ENCODE results near the gene OSBPL7. TPM values are rescaled to one million over a fixed set of nuclear protein-coding genes. Genes with fewer than 3 reads are reported as not detected.
A peak's percentile ranks its signal among the peaks of the same experiment; 100 is the strongest.

OSBPL7 gene
- total RNA-seq, 2 experiments from 2014 or later = 18.4 to 24.6 TPM

DNA sequence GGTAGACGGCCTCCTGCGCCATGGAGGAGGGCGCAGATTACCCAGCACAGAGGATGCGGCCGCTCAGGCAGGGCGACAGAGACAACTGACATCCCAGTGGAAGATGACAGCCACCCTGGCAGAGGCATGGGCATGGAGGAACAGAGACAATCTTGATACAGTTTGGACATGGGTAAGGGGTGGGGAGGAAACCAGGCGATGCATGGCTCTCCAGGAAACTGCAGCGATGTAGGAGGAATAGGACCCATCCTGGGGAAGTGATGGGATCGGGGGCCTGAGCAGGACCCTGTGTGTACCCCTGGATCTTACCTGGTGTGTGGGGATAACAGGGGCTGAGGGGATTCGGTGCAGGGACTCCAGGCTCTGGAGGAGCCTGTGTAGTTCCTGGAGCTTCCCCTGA, 4.6 kb downstream of the OSBPL7 start:
- CTCF ChIA-PET = no interaction called here
- no peak overlapping the region for H3K27ac Mint-ChIP-seq
- no peaks in the 10 kb centered on the region for H3K9me3 Mint-ChIP-seq
- H3K36me3 Mint-ChIP-seq (ENCODE audit: low read depth) = peaks cover 15% of the 10 kb centered on the region
- H3K27me3 Mint-ChIP-seq (ENCODE audit: low read depth) = no peaks in the 10 kb centered on the region
- no peak for DNase-seq
- intact Hi-C loops (cut with micrococcal nuclease) = no loop called here
- no peak overlapping the region for H3K4me3 Mint-ChIP-seq
- H3K4me1 Mint-ChIP-seq (ENCODE audit: low read depth) = peaks cover 16% of the 10 kb centered on the region

DNA sequence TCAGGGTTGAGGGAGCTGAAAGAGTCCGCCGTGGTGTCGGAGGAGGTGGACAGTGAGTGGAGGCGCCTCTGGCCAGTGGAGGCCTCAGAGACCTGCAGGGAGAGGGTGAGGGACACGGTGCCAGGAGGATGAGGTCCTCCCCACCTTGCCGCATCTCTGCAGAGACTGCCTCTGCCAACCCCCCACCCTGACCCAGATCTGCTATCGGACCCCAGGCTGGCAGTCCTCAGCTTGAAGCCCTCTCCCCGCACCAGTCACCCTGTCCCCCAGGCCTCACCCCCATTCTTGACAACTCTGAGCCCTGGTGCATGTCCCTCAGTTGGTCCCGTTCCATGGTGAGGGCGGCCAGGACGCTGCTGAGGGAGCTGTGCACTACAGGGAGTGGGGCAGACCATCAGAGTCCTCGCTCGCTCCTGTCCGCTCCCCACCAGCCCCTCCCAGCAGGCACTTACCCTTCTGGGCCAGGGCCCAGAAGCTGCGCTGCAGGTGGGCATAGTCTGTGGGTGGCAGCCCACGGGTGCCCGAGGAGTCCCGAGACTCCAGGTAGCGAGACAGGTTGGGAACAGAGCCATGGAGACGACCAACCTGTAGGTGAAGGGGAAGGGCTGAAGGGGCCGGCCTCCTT, 5.4 kb downstream of the OSBPL7 start:
- intact Hi-C loops (cut with micrococcal nuclease) = no loop called here
- Mint-ChIP-seq H3K36me3 (ENCODE audit: low read depth) (peaks cover 22% of the 10 kb centered on the region), H3K4me3 (no peak overlapping the region), H3K4me1 (ENCODE audit: low read depth) (peaks cover 14% of the 10 kb centered on the region), H3K27ac (no peak overlapping the region), H3K9me3 (no peaks in the 10 kb centered on the region), H3K27me3 (ENCODE audit: low read depth) (no peaks in the 10 kb centered on the region)
- CTCF ChIA-PET = no interaction called here
- DNase-seq = no peak

DNA sequence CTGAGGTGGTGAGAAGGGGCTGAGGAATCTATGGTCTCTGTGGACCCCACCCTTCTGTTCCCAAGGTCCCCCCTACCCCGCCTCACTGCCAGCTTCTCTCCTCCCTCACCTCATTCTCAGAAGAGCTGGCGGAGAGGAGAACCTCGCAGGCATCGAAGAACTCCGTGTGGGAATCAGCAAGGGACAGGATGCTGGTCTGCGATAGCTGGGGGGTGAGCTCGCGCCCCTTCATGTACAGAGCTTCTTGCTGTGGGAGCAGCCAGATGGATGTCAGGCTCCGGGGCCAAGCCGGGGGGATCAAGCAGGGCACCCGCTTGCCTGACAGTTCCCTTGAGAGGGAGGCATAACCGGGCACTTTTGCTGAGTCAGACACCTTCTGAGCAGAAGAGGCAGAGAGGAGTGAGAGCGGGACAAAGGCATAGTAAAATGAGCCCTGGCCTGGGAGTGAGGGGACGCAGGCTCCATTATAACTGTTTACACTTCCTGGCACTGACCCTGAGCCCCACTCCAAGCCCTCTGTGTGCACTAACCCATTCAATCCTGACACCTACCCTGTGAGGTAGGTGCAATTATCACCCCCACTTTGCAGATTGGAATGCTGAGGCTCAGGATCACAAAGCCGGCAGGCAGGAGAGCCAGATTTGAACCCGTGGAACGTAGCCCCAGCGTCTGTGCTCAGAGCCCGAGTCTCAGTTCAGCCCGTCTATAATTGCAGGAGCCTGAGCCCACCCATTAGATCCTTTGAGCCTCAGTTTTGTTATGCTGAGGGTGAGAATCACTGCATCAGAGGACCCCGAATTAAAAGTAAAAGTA, 6.3 kb downstream of the OSBPL7 start:
- no peaks in the 10 kb centered on the region for H3K9me3 Mint-ChIP-seq
- H3K4me3 Mint-ChIP-seq = no peak overlapping the region
- intact Hi-C loops (cut with micrococcal nuclease) = no loop called here
- peaks cover 23% of the 10 kb centered on the region for H3K36me3 Mint-ChIP-seq (ENCODE audit: low read depth)
- H3K4me1 Mint-ChIP-seq (ENCODE audit: low read depth) = peaks cover 7% of the 10 kb centered on the region
- CTCF ChIA-PET = no interaction called here
- H3K27ac Mint-ChIP-seq = no peak overlapping the region
- DNase-seq = no peak
- H3K27me3 Mint-ChIP-seq (ENCODE audit: low read depth) = no peaks in the 10 kb centered on the region

DNA sequence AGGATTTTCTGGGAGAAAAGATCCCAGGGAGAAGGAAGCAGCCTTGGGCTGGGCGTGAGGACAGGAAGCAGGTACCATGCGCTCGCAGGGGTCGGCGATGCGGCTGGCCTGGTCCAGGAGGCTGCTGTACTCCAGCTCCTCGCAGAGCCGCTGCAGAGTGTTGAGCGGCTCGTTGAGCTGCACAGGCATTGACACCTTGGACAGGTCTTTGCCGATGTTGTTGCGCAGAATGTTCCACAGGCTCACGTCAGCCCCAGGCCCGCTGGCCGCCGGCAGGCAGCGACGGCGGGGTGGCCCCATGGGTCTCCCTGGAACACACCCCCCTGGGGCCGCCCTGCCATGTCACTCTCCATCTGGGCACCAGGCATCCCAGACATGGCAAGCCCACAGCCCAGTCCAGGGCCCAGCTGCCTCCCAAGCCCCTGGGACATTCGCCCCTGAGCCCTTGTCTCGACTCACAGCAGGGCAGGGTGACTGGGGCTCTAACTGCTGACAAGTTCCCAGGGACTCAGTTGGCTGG, 8.0 kb downstream of the OSBPL7 start:
- intact Hi-C loops (cut with micrococcal nuclease) = no loop called here
- H3K4me1 Mint-ChIP-seq (ENCODE audit: low read depth) = peaks cover 11% of the 10 kb centered on the region
- H3K36me3 Mint-ChIP-seq (ENCODE audit: low read depth) = peaks cover 23% of the 10 kb centered on the region
- CTCF ChIA-PET = interaction anchor here (0.6 kb wide), 1 partner anchor 182 kb away, joined by 3 read pairs; no protein-coding TSS in a partner anchor
- DNase-seq = no peak
- no peak overlapping the region for H3K4me3 Mint-ChIP-seq
- H3K27me3 Mint-ChIP-seq (ENCODE audit: low read depth) = no peaks in the 10 kb centered on the region
- no peak overlapping the region for H3K27ac Mint-ChIP-seq
- no peaks in the 10 kb centered on the region for H3K9me3 Mint-ChIP-seq

DNA sequence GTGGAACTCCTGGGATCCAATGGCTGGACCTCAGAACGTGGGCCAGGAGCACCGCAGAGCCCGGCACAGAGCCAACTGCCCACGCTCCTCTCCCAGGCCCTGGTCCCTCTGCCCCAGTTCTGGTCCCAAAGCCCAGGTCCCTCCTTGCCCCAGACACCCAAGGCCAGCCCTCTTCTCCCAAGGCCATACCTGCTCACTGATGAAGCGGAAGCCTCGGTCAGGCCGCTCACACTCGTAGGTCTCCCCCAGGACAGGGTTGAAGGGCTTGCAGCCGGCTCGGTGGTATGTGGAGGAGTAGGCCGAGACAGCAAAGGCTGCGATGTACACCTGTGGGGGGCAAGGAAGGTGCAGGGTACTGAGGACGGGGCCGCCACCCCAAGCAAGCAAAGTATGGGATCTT, 8.5 kb downstream of the OSBPL7 start:
- H3K4me3 Mint-ChIP-seq = no peak overlapping the region
- peaks cover 11% of the 10 kb centered on the region for H3K4me1 Mint-ChIP-seq (ENCODE audit: low read depth)
- intact Hi-C loops (cut with micrococcal nuclease) = no loop called here
- no peaks in the 10 kb centered on the region for H3K9me3 Mint-ChIP-seq
- no peak overlapping the region for H3K27ac Mint-ChIP-seq
- CTCF ChIA-PET = interaction anchor here (0.5 kb wide), 1 partner anchor 197 kb away, joined by 3 read pairs; no protein-coding TSS in a partner anchor
- H3K27me3 Mint-ChIP-seq (ENCODE audit: low read depth) = no peaks in the 10 kb centered on the region
- H3K36me3 Mint-ChIP-seq (ENCODE audit: low read depth) = peaks cover 23% of the 10 kb centered on the region
- no peak for DNase-seq

DNA sequence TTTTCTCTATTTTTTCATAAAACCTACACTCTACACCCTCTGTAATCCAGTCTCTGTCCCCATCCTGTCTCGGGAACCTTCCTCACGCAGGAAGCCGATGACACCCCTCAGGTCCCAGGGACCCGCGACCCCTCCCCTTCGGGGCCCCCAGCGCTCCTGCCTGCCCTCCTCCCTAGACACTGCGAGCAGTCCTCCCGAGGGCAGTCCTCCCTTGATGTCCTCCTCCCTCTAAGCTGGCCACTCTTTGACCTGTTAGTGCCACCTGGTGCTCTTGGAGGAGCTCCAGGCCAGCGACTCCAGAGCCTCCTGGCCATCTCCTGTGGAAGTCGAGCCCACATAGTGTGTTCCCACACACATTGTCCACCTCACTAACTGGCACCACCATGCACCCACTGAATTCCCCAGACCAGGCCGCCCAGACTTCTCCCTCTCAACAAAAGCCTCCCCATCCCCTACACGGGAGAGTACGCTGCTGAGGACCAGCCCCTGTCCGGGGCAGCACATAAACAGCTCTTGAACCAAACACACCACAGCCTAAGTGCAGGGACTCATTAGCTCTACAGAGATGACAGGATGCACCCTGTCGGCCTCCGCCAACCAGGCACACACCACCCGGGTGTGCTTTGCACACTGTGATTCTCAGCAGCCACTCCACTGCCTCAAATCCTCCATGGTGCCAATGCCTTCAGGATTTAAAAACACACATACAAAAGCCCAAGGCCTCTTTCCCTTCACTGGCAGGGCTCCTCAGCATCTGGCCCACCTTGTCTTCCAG, 9.3 kb downstream of the OSBPL7 start:
- Mint-ChIP-seq H3K9me3 (no peaks in the 10 kb centered on the region), H3K27ac (no peak overlapping the region), H3K27me3 (ENCODE audit: low read depth) (no peaks in the 10 kb centered on the region), H3K4me1 (ENCODE audit: low read depth) (peaks cover 11% of the 10 kb centered on the region), H3K36me3 (ENCODE audit: low read depth) (peaks cover 20% of the 10 kb centered on the region), H3K4me3 (no peak overlapping the region)
- no peak for DNase-seq
- intact Hi-C loops (cut with micrococcal nuclease) = no loop called here
- CTCF ChIA-PET = interaction anchor here (0.5 kb wide), 1 partner anchor 197 kb away, joined by 3 read pairs; no protein-coding TSS in a partner anchor

DNA sequence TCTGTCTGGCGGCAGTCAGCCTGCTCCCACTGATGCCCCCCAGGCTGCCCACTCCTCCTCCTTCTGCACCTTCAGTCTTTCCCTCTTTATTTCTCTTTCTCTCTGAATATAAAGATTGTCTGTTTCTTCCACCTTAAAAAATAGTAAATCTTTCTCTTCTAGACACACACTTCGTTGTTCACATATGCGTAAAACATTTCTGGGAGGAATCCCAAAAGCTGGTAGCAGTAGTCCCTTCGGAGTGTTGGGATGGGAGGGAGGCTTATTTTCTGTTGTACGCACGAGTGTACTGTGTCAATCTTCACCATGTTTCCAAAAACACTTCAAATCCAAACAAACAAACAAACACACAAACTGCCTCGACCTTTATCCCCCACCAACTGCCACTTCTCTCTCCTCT, 9.9 kb downstream of the OSBPL7 start:
- Mint-ChIP-seq H3K27ac (peak overlapping the region; percentile 2), H3K4me1 (ENCODE audit: low read depth) (peaks cover 11% of the 10 kb centered on the region), H3K36me3 (ENCODE audit: low read depth) (peaks cover 20% of the 10 kb centered on the region), H3K4me3 (no peak overlapping the region), H3K27me3 (ENCODE audit: low read depth) (no peaks in the 10 kb centered on the region), H3K9me3 (no peaks in the 10 kb centered on the region)
- intact Hi-C loops (cut with micrococcal nuclease) = no loop called here
- CTCF ChIA-PET = no interaction called here
- DNase-seq = no peak

DNA sequence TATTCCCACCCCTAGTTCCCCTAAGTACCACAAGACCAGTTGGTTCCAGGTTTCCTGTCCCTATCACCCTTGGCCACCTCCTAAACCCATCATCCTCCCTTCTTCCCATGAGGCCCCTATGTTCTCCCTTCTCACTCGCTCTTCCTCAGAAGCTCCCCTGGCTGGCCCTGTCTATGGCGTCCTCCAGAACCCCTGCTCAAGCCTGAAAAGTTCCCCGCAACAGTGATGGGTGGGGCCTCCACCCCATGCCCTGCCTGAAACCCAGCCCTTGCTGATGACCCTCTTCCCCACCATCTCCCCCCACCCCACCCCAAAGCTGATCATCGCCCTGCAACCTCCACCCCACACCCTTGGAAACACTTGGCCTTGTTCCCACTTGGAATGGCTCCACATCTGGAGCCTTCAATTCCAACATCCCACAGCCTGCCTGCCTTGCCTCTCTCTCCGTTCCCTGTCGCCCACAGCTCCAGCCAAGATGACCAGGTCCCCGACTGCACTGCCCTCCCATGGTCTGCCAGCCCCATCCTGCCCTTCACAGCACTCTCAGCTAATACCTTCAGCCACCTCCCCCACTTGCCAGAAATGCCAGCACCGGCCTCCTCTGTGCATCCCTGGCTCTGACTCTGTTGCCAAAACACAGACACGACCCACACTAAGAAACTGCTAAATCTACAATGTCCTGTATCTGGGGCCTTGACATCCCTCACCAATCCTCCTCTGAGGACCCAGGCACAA, 10.5 kb downstream of the OSBPL7 start:
- H3K4me1 Mint-ChIP-seq (ENCODE audit: low read depth) = peaks cover 11% of the 10 kb centered on the region
- no peak overlapping the region for H3K4me3 Mint-ChIP-seq
- intact Hi-C loops (cut with micrococcal nuclease) = no loop called here
- DNase-seq = no peak
- peaks cover 19% of the 10 kb centered on the region for H3K36me3 Mint-ChIP-seq (ENCODE audit: low read depth)
- H3K27me3 Mint-ChIP-seq (ENCODE audit: low read depth) = no peaks in the 10 kb centered on the region
- CTCF ChIA-PET = no interaction called here
- peak overlapping the region; percentile 2 for H3K27ac Mint-ChIP-seq
- H3K9me3 Mint-ChIP-seq = no peaks in the 10 kb centered on the region

DNA sequence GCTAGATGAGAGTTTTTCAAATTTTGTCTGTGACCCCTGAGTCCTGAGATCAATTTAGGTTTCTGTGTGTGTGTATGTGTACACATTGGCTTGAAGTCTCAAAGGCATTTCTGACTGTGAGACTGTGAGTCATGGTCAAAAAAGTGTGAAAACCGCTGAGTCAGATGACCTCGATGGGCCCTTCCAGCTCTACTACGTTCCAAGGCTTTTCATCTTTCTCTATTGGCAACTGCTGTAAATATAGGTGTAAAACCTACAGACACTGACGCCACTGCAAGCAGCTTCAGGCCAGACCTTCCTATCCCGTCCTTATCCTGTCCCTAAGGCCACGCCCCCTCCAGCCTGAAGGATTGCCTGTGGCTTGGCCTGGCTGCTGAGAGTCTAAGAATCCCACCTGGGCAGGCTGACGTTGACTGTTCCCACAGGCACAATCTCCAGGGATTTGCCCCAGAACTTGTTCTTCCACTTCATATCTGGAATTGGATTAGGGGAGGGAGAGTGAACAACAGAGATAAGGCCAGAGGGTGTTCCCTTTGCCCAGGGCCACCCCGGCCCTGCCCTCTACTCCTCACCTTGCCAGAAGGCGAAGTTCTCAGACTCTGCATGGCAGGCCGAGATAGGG, 11.3 kb downstream of the OSBPL7 start:
- Mint-ChIP-seq H3K4me3 (no peak overlapping the region), H3K36me3 (ENCODE audit: low read depth) (peaks cover 19% of the 10 kb centered on the region), H3K9me3 (no peaks in the 10 kb centered on the region), H3K4me1 (ENCODE audit: low read depth) (peaks cover 11% of the 10 kb centered on the region), H3K27ac (peak overlapping the region; percentile 28), H3K27me3 (ENCODE audit: low read depth) (no peaks in the 10 kb centered on the region)
- DNase-seq = peak; percentile 51
- CTCF ChIA-PET = no interaction called here
- intact Hi-C loops (cut with micrococcal nuclease) = no loop called here

DNA sequence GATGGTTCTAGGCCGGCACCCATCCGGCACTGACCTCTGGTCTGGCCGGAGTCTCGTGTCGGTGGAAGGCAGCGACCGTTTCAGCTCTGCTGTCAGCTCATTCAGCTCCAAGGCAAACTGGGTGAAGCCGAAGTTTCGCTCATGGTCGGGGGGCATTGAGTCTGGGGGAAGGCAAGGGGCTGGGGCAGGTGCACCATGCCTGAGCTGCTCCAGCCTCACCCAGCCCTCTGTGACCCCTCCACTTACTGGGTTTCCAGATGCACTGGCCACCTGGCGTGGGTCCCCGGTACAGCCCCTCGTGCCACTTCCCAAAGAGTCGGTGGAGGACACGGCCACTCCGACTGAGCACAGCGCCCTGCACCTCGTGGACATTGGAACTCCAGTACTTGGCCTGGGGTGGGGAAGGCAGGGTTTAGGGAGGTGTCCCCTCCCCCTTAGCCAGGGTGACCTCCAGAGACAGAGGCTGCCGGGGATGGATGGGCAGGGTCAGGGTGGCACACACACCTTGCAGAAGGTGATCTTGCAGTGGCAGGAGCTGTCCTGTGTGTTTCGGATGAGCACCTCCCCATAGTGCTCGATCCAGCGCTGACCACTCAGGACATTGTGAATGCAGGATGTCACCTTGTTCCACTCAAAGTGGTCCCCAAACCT, 12.6 kb downstream of the OSBPL7 start:
- no peak for DNase-seq
- peaks cover 16% of the 10 kb centered on the region for H3K36me3 Mint-ChIP-seq (ENCODE audit: low read depth)
- H3K4me3 Mint-ChIP-seq = no peak overlapping the region
- no peak overlapping the region for H3K27ac Mint-ChIP-seq
- intact Hi-C loops (cut with micrococcal nuclease) = no loop called here
- H3K27me3 Mint-ChIP-seq (ENCODE audit: low read depth) = no peaks in the 10 kb centered on the region
- CTCF ChIA-PET = no interaction called here
- peaks cover 11% of the 10 kb centered on the region for H3K4me1 Mint-ChIP-seq (ENCODE audit: low read depth)
- H3K9me3 Mint-ChIP-seq = no peaks in the 10 kb centered on the region

DNA sequence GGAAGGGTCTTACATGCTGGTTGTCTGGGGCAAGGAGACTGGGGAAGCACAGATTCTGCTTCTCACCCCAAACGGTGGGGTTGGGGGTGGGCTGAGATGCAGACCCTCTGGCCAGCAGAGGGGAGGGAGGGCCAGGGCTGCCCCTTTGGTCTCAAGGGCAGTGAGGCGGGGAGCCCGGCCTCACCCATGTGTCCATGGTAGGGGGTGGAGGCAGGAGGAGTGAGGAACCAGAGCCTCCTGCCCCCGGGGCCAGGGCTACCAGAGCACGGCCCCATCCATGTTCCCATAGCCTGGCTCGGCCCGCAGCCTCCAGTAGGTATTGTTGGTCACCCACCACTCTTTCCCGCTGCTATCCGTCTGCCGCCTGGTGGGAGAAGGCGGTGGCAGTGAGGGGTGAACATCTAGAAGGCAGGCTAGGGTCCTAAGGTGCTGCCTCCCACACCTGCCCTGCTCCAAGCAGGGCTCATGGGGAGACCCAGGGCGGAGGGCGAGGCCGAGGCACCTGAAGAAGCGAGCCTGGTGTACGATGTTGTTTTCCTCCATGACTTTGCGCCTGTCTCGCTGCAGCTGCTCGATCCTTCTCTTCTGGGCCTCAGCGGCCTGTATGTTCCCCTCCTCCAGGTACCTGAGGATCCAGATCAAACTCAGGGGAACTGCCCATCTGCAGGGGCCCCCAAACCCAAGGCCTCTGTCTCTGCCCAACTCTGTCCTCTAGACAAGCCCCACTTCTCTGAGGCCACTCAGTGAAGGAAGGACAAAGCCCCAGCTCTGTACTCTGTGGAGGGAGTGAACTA, 13.4 kb downstream of the OSBPL7 start:
- intact Hi-C loops (cut with micrococcal nuclease) = no loop called here
- Mint-ChIP-seq H3K4me1 (ENCODE audit: low read depth) (peaks cover 11% of the 10 kb centered on the region), H3K27me3 (ENCODE audit: low read depth) (no peaks in the 10 kb centered on the region), H3K36me3 (ENCODE audit: low read depth) (peaks cover 16% of the 10 kb centered on the region), H3K27ac (no peak overlapping the region), H3K9me3 (no peaks in the 10 kb centered on the region), H3K4me3 (no peak overlapping the region)
- no peak for DNase-seq
- CTCF ChIA-PET = no interaction called here
